Fibroblast of skin of scalp (primary cell): ENCODE results near the gene ANKS1B.
"Not testable (repeated sequence)": the region's sequence is repeated elsewhere in the genome, so short reads cannot be mapped to it uniquely, and the experiment has no call there.

Experiments
- DNase-seq: peaks from one replicate; pipeline ENCODE4 v3.0.0-alpha.2; 2013

The ANKS1B gene

DNA sequence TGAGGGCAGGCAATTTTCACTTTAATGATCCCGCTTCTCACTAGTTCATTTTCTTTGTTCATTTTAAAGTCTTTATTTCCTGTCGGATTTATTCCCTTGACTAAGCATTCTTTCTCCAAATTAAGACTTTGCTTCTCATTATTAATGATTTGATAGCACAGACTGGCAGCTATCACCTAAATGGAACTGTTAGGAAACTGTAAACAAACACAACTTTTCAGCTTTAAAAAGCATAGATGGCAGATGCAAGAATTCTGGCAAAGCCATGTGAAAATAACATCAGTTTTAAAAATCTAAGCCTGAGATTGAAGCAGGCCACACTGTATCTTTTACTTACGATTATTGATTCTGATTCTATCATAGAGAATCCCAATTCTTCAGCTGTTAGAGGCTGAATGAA is 225.7 kb downstream of the ANKS1B start:
- no peak for DNase-seq

GRCh38 chr12:99752740-99753139 is 232.0 kb downstream of the ANKS1B start:
- no peak for DNase-seq

- DNase-seq, result no peak
Observed at GRCh38 chr12:99746538-99746937, 238.2 kb downstream of the ANKS1B start.

- DNase-seq, result no peak
Observed at GRCh38 chr12:99745895-99746294, 238.8 kb downstream of the ANKS1B start.

DNA sequence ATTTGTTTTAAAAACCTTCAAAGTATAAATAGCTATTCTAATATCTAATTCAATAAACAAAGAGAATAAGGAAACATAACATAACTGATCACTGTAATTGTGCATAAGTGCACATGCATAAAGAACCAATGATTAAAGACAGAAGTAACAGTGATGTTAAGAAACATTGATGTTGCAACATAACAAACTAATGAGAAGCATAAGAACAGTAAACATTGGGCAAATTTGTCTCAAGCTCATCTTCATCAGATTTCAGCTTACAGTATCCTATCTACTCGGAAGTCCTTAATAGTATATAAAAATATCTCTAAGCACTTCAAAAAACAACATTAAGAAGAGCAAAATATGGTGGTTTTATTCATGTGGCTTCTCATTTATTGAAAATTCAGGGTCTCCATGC is 239.6 kb downstream of the ANKS1B start:
- DNase-seq, result no peak

DNA sequence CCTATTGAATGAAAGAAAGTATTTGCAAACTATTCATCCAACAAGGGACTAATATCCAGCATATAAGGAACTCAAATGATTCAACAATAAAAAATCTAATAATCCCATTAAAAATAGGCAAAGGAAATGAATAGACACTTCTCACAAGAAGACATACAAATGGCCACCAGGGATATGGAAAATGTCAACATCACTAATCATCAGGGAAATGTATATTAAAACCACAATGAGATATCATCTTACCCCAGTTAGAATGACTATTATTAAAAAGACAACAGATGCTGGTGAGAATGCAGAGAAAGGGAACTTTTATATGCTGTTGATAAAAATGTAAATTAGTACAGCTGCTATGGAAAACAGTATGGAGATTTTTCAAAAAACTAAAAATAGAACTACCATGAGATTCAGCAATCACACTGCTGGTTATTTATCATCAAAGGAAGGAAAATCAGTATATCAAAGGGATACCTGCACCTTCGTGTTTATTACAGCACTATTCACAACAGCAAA is 247.9 kb downstream of the ANKS1B start:
- DNase-seq, result no peak

- no peak for DNase-seq
Observed at GRCh38 chr12:99732131-99732530, 252.6 kb downstream of the ANKS1B start.

DNA sequence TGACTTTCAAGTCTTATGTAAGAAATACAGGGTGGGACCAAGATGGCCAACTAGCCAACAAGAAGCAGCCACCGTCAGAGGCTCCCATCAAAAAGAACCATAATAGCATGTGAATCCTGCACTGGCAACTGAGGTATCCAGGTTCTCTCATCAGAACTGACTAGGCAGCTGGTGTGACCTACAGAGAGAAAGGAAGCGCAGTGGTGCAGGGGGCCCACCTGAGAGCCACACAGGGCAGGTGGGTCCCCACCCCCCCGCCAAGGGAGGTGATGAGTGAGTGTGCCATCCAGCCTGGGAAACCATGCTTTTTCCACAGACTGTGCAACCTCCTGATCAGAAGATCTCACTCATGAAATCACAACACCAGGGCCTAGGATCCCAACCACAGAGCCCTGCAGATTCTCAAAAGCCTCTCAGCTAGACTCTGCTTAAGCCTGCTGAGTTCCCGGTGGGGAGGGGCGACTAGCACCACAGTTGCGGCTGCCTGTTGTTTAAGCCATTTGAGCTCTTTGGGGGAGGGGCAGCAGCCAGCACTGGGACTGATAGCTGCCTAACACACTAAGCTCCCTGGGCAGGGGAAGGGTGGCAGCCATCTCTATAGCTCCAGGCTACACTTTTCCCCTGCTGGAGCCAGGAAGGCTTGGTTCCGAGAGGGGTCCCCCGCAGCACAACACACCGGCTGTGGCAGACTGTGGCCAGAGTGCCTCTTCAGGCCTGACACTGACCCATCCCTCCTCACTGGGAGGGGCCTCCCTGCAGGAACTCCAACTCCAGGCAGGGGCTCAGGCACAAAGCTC is 261.8 kb downstream of the ANKS1B start:
- no peak for DNase-seq

DNA sequence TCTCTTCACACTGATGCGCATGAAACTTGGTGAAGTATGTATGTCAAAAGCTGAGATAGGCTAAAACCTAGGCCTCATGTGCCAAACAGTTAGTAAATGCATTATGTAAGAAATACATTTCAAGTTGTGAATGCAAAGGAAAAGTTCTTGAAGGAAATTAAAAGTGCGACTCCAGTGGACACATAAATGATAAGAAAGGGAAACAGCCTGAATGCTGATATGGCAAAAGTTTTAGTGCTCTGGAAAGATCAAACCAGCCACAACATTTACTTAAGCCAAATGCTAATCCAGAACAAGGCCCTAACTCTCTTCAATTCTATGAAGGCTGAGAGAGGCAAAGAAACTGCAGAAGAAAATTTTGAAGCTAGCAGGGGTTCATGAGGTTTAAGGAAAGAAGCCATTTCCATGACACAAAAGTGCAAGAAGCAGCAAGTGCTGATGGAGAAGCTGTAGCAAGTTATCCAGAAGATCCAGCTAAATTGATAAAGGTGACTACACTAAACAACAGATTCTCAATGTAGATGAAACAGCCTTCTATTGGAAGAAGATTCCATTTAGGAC is 262.9 kb downstream of the ANKS1B start:
- DNase-seq, result no peak

DNA sequence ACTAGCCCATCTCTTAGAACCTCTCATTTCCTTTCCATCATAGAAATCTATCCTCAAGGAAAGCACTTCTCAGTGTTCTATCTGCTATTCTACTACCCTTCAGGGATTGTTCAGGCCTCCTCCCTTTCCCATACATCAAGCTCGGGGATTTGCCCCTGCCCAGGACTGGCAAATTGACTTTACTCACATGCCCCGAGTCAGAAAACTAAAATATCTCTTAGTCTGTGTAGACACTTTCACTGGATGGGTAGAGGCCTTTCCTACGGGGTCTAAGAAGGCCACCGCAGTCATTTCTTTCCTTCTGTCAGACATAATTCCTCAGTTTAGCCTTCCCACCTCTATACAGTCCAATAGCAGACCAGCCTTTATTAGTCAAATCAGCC is 264.7 kb downstream of the ANKS1B start:
- DNase-seq, result not testable (repeated sequence)

DNA sequence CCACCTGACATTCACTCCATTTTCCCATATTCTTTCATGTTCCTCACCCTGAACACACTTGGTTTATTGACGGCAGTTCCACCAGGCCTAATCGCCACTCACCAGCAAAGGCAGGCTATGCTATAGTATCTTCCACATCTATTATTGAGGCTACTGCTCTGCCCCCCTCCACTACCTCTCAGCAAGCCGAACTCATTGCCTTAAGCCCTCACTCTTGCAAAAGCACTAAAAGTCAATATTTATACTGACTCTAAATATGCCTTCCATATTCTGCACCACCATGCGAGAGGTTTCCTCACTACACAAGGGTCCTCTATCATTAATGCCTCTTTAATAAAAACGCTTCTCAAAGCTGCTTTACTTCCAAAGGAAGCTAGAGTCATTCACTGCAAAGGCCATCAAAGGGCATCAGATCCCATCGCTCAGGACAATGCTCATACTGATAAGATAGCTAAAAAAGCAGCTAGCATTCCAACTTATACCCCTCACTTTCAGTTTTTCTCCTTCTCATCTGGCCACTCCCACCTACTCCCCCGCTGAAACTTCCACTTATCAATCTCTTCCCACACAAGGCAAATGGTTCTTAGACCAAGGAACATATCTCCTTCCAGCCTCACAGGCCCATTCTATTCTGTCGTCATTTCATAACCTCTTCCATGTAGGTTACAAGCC is 265.2 kb downstream of the ANKS1B start:
- DNase-seq, result not testable (repeated sequence)

GRCh38 chr12:99715841-99716510 is 268.8 kb downstream of the ANKS1B start:
- DNase-seq, result not testable (repeated sequence)

GRCh38 chr12:99714921-99715320 is 269.8 kb downstream of the ANKS1B start:
- DNase-seq, result not testable (repeated sequence)

- DNase-seq, result no peak
Observed at GRCh38 chr12:99713946-99714520, 270.7 kb downstream of the ANKS1B start.

DNA sequence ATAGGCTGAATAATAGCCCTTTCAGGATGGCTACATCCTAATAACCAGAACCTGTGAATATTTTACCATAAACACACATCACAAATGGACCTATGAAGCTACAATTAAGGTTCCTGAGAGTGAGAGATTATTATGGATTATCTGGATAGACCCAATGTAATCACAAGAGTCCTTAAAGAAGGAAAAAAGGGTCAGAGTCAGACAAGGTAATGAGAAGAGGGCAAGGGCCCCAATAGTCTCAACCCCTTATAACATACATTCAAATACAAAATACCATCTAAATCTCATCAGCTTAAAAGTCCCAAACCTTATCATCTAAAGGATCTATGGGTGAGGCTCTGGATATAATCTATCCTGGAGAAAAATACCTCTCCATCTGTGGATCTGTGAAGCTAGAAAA is 272.5 kb downstream of the ANKS1B start:
- DNase-seq, result no peak

DNA sequence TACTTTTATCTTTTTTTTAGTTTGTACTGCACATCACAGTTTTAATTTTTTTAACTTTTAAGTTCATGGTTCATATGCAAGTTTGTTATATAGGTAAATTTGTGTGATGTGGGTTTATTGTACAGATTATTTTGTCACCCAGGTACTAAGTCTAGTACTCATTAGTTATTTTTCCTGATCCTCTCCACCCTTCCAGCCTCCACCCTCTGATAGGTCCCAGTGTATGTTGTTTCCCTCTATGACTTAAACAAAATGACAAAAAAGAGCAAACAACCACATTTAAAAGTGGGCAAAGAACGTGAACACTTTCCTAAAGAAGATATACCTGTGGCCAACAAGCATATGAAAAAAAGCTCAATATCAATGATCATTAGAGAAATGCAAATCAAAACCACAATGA is 273.5 kb downstream of the ANKS1B start:
- DNase-seq, result no peak

GRCh38 chr12:99709619-99710018 is 275.1 kb downstream of the ANKS1B start:
- no peak for DNase-seq

GRCh38 chr12:99709116-99709515 is 275.6 kb downstream of the ANKS1B start:
- DNase-seq, result no peak

DNA sequence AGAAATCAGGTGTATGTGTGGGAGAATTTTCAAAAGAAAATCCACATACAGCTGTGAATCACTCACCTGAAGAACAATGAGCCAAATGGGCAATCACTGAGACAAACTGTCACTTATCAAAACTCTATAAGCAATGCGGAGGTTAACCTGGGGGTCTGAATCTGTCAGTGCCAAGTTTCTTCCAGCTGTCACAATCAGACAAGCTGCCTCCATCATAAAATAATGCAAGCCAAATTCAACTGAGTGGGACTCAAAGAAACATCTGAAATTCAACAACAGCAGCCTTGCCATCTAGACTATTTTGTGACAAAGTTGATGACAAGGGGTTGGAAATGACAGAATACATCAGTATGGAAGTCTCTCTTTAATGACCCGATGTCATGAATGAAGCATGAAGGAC is 276.9 kb downstream of the ANKS1B start:
- no peak for DNase-seq

DNA sequence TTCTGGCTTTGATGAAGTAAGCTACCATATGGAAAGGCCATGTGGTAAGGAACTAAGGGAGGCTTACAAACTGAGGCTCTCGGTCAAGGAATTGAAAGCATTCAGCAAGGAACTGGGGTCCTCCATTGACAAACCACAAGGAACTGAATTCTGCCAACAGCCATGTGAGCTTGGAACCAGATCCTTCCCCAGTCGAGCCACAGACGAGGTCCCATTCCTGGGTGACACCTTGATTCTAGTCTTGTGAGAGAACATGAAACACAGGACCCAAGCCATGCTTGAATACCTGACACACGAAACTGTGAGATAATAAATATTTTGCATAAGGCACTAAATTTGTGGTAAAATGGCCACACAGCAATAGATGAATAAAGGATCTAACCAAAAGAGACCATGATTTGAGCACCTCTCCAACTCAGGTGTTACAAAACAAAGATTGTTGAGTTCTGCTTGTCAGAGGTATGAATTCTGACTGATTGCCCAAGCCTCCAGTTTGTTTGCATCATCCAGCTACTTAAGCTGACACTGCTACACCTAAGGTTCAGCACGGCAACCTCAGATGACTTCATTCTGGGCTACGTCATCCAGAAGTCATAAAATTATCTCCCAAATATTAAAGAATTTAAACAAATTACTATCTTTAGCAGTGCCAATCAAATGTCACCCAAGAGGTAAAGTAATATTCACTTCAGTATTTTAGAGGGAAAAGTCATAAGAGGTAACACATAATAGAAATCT is 277.8 kb downstream of the ANKS1B start:
- no peak for DNase-seq

- no peak for DNase-seq
Observed at GRCh38 chr12:99704458-99704857, 280.3 kb downstream of the ANKS1B start.

- no peak for DNase-seq
Observed at GRCh38 chr12:99704036-99704435, 280.7 kb downstream of the ANKS1B start.
